GM10847 (cell line): ENCODE data around the gene PALM3.

Experiments
- POLR2A ChIP-seq: IDR thresholded peaks from 2 replicates; pipeline ENCODE4 v1.6.1; 2011; ENCODE audit not compliant: insufficient read length; ENCODE audit errors: extremely low read depth

PALM3 gene

GRCh38 chr19:14061751-14062557, at the start of gene PALM3:
PALM3 (minus strand) TSS chr19:14062076; CDS start chr19:14061980, 96 bp downstream.
- no peak for TF ChIP-seq POLR2A

- no peak for TF ChIP-seq POLR2A
Measured at GRCh38 chr19:14111486-14111885, 49.6 kb upstream of the PALM3 start.

GRCh38 chr19:14110650-14111049, 48.8 kb upstream of the PALM3 start:
- no peak for TF ChIP-seq POLR2A

GRCh38 chr19:14107581-14108461, 45.9 kb upstream of the PALM3 start:
- TF ChIP-seq POLR2A = no peak

GRCh38 chr19:14106840-14107239, 45.0 kb upstream of the PALM3 start:
- no peak for TF ChIP-seq POLR2A

- no peak for TF ChIP-seq POLR2A
Measured at GRCh38 chr19:14105680-14106079, 43.8 kb upstream of the PALM3 start.

GRCh38 chr19:14103310-14103709, 41.4 kb upstream of the PALM3 start:
- TF ChIP-seq POLR2A = no peak

- no peak for TF ChIP-seq POLR2A
Measured at GRCh38 chr19:14102756-14103155, 40.9 kb upstream of the PALM3 start.

- TF ChIP-seq POLR2A = no peak
Measured at GRCh38 chr19:14102102-14102696, 40.3 kb upstream of the PALM3 start.

- TF ChIP-seq POLR2A = no peak
Measured at GRCh38 chr19:14101003-14101545, 39.2 kb upstream of the PALM3 start.

- TF ChIP-seq POLR2A = no peak
Measured at GRCh38 chr19:14097532-14098151, 35.8 kb upstream of the PALM3 start.

- no peak for TF ChIP-seq POLR2A
Measured at GRCh38 chr19:14096272-14096992, 34.6 kb upstream of the PALM3 start.

GRCh38 chr19:14094854-14095253, 33.0 kb upstream of the PALM3 start:
- TF ChIP-seq POLR2A = no peak

- no peak for TF ChIP-seq POLR2A
Measured at GRCh38 chr19:14093117-14093823, 31.4 kb upstream of the PALM3 start.
